GM21619 (cell line): ENCODE data around the gene NEDD4L.

Source experiments
- ATAC-seq: cut with Tn5 transposase; IDR thresholded peaks from one replicate; pipeline ENCODE4 v1.9.1; 2021; ENCODE audit not compliant: unreplicated experiment

Gene NEDD4L

DNA sequence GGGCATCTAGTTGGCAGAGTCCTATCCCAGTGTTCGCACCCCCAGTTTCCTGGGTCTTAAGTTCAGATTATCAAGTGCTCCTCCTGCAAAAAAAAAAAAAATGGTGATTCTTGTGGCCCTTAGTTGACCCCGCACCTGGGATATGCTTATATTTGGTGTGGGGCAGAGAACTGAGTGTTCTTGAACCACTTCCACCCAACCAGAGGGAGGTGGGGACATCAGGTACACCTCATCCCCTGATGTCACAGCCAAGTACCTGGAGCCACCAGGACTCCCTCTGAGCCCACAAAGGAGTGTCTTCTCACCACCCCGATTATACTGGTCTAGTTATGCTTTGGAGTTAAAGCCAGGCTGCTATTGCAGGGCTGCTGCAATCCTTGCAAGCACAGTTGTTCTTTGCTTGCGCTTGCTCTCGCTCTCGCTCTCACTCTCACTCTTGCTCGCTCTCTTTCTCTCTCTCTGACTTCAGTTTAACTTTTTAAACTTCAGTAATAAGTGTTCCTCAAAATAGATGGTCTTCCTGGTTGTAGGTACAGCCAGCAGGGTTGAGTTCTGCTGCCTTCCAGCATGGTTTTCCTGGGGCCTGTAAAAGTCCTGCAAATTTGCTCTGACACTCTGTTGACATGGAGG is 265.7 kb downstream of the NEDD4L start:
- no peak for ATAC-seq

DNA sequence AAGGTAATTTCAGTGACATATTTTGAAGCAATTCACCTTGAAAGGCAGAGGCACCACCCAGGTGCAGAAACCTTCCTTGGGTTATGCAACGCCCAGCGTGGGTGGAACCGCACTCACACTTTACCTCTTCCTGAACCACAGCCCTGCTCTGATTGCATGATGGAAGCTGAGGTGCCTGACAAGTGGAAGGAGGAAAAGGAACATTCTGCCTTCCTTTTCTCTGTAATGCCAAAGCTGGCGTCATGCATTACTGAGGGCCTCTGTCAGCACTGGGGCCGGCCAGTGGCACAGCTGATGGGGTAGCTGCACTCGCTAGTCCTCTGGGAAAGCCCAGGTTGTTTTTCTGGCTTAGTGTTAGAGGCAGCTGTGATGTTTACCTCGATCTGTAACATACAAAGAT is 266.5 kb downstream of the NEDD4L start:
- ATAC-seq: no peak

DNA sequence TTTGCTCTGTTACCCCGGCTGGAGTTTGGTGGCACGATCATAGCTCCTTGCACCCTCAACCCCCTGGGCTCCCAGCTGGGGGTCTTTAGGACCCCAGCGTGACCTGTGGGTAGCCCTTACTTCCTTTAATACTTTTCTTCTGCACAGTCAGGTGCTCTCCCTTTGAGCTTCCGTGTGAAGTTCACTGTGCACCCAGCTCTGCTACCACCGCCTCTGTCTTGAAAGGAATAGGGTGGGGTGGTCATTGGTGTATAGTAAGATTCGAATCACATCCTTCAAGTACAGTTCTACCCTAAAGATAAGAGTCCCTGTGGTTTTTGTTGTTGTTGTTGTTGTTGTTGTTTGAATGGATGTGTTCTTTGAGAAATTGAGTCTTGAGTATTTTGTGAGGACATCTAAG is 267.4 kb downstream of the NEDD4L start:
- ATAC-seq: no peak

DNA sequence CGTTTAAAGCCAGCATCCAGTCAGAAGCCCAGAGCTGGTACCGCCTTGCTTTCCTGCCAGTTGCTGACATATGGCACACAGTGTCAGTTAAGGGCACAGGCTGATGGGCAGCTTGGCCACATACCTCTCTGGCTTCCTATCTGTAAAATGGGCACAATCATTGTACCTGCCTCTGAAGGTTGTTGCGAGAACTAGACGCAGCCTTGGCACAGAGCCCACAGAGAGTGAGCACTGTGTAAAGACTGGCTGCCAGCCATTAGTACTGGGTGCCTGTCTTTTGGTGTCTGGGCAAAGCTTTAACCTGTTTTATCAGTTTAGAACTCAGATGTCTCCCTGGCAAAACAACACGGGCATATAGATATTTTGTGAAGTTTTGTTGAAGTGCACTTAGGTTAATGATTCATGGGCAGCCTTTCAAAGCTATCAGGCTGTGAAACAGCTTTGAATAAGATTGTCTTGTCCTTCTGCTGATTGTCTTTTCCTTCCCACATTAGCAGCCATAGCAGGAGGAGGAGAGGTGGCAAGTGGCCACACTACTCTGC is 269.5 kb downstream of the NEDD4L start:
- ATAC-seq: no peak

DNA sequence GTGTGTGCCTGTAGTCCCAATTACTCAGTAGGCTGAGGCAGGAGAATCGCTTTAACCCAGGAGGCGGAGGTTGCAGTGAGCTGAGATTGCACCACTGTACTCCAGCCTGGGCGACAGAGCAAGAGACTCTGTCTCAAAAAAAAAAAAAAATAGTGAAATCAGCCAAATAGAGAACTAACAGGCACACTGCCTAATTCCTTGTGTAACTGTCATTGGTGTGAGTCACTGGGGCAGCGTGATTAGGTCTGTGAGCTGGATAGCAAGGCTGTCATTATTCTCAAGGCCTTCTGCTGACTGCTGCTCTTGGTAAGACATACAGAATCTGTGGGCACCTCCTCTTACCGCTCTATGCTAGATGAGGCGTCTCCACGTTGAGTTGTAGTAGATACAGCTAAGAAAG is 270.3 kb downstream of the NEDD4L start:
- ATAC-seq: no peak

DNA sequence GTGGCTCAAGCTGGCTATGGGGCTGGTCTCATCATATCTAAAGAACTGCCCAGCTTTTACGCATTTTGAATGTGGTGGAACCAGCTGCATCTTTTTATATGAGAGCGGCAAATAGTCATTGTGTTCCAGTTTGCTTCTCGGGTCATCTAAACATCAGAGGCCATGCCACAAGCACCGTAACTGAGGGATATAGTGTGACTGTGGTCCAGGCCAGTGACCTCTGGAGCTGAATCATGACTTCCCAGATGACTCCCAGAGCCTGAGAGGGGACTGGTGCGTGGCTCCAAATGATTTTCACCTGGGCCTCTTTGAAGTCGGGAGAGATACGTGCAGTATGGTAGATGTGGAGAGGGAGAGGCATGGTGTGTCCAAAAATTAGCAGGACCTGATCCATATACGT is 271.0 kb downstream of the NEDD4L start:
- no peak for ATAC-seq

DNA sequence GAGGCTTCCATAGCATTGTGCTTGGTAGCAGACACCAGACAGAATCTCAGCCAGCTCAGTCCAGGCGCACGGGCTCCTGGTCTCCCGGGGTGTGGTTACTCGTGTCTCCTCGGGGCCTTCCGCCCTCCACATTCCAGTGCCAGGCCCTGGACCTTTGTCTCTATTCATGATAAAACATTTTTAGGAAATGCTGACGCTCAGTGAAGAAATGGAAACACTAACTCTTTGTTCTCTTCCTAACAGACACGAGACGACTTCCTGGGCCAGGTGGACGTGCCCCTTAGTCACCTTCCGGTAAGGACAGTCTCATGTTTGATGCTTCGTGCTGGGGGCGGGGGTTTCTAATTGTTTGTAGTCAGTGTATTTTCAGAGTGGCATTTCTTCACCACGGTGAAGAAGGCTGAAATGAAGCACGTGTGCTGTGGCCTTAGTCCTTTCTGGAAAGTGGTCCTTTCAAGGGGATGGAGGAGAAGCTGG is 271.8 kb downstream of the NEDD4L start:
- no peak for ATAC-seq

DNA sequence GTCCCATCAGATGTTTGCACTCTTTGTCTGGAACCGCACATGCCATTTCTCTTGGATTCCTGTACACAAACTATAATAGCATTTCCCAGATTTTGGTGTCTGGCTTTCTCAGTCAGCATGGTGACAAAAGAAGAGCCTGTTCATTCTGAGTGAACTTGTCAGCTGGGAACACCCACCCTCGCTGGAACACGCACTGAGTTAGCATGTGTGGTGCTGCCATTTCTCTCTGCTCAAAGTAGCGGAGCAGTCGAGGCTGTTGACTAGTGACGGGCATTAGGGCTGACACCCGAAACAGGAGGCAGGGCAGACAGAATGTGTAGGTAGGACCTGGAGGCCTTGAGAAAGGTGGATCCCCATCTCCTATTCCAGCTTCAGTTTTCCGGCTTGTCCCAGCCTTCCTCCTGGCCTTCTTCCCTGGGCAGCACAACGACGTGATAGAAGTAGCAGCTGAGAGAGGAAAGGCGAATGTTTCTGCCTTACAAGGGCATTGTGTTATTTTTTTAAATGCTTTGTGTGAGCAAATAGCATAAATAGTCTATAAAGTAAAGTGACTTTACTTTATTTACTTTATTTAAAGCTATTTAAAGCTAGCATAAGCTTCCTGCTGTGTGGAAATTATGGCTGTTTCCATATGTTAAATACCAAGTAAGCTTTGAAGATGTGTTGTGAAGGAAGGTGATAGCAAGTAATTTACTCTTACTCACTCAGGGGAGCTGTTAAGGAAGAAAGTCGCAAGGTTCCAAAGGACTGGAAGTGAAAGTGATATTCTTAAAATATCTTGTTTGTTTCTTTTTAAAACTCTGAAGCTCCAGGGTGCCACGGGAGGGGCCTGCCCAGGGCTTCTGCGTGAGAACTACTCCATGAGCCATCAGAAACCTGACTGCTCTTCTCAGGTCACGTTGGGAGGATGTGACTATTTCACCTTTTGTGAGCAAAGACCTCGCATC is 272.6 kb downstream of the NEDD4L start:
- no peak for ATAC-seq

DNA sequence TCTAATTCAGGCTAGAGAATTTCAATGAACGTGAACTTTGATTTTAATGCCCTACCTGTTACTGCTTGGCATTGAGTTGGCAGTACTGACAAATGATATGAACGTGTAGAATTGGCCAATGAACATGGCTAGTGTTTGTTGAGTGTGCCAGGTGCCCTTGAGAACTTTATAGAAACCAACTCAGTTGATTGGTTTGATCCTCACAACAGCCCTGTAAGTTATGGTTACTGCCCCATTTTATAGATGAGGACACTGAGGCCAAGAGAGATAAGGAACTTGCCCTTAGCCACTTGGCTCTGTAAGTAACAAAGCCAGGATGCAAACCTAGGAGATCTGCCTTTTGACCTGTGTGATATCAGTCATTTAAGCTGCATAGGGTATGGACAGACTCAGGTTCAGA is 275.7 kb downstream of the NEDD4L start:
- ATAC-seq: no peak

DNA sequence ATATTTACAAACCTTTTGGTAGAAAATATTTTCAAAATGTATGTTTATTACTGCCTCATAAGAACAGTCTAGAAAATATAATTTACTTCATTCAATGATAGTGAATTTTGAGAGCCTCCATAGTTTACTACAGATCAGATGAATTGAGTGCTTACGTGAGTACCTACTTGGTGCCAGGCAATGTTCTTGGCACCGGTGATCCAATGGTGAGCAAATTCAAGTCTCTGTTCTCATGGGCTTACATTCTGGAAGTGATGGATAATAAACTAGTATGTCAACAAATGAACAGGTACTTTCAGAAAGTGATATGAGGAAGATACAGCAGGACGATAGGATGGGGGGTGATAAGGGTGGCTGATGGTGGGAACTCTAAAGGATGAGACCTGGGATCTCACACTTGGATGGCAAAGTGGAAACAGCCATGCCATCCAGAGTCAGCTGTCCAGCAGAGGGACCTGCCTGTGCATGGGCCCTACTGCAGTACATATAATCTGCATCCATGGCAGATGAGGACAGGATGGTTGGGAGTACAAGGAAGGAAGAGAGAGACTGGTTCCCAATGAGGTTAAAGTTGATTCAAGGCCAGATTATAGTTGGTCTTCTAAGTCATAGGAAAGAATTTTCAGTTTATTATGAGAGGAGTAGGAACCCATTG is 277.0 kb downstream of the NEDD4L start:
- ATAC-seq: no peak

DNA sequence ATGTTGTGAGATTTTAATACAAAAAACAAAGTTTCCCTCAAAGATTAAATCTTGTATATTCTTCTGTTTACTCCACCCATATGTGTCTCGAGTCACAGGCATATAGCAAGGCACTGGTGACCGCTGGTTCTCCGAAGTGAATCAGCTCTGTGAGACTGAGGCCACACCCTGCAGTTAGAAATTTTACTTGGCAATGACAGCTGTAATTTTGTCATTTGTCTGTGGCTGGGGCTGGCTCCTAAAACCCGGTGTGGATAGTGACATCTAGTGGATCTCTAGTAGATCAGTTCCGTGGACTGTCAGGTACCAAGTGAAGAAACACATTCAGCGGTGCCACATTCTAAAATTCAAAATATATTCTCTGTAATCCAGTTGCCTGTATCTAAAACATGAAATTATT is 278.0 kb downstream of the NEDD4L start:
- ATAC-seq: peak; percentile 79

DNA sequence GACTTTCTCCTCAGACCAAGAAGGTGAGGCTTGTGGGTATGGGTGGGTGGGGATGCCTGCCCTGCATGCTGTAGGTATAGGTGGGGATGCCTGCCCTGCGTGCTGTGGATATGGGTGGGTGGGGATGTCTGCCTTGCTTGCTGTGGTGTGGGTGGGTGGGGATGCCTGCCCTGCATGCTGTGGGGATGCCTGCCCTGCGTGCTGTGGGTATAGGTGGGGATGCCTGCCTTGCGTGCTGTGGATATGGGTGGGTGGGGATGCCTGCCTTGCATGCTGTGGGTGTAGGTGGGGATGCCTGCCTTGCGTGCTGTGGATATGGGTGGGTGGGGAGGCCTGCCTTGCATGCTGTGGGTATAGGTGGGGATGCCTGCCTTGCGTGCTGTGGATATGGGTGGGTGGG is 278.4 kb downstream of the NEDD4L start:
- no peak for ATAC-seq

DNA sequence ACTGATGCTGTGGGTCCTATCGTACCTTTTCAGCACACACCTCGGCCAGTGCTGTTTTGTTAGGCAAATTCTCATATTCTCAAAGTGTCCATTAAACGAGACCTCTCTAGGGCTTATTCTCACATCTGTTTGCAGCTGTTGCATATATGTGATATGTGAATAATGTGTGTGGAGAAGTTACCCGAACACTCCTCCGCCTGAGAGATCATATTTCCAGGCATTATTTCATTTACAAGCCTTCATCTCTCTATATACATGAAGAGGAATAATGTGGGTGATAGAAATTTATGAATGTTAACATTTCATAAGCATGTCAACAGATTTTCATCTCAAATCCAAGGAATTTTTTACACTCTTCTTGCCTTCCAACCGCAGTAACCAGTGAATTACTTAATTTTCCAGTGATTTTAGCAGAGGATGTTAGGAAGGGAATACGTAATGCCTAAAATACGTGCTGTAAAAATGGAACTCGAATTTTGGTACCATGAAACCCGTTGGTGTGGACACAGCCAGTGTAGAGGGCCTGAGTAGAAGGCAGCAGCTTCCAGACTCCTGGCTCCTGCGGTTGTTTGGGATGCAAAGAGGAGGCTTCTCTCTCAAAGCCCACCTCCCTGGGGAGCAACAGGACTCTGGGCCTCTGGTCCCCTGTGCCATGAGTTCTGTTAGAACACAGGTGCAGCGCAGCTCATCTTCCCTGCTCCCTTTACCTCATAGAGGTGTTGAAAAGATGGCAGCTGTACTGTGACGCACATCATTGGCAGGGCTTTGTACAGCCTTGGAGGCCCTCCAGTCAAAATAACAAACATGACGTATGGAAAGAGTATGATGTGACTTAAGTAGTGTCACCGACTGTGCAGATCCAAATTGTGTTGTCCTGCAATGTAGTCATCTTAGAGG is 280.1 kb downstream of the NEDD4L start:
- ATAC-seq: no peak

DNA sequence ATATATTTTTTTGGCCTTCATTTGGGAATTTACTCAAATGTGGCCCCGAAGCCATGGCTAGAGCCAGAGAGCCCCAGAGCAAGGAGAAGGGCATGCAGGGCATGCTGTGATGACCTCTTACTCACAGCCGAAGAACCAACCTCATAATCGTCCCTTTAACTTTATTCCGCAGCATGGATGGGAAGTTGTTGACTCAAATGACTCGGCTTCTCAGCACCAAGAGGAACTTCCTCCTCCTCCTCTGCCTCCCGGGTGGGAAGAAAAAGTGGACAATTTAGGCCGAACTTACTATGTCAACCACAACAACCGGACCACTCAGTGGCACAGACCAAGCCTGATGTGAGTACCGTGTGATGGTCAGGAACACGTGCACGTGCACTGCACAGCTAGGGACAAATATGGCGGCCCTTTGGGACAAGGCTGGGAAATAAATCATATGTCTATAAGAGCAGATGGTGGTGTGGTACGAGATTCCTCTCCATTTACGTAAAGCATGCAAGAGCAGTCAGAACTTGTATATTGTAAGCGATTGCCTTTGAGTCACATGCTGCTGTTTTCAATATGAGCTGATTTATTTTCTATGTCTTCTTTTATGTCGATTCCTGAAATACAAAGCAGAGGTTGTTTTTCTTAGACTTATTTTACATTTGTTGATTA is 280.9 kb downstream of the NEDD4L start:
- ATAC-seq: no peak

DNA sequence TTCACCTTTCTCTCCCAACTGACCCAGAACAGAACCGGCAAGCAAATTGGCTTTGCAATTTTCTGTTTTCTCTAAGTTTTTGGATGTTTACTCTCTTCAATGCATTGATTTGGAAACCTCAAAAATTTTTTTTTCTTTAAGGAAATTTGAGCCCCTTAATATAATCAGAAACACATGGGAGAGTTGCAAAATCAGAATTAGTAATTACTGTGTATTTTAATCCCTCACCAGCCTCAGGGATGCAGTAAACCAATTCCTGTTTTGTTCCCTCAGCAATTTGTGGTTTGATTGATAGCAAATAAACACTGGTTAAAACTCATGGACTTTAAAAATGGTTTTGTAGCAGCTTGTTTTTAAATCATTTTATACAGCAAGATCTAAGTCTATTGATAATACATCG is 281.5 kb downstream of the NEDD4L start:
- no peak for ATAC-seq

DNA sequence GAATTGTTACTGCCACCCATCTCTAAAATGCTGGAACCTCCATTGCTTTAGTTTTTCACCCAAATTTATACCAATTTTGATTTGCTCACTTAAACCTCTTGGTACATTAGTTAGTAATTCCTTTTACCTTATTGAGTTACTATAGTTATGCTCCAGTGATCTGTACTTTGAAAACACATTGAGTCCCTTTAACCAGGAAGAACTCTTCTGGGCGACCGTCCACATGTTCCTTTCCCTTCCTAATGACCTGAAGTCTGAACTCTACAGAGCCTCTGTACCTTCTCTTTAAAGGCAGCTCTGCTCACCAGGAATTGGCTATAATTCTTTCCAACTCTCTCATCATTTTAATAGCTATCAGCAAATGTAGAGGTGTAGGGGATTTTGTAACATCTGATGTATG is 290.0 kb downstream of the NEDD4L start:
- ATAC-seq: no peak

DNA sequence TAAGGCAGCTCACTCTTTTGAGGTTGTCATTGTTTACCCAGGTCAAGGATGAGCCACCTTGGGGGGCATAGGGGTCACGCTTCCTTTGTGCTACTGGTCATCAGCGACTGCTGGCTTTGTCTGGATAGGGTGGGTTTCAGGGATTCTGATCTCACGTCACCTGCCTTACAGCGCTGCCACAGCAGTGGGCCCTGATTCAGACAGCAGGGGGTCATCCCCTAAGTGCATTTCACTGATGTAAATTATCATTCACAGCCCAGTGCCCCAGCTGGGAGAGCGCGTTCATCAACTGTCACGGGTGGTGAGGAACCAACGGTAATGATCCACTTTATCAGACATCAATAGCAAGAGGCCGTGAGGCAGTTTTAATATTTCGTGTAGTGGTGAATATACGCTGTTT is 291.2 kb downstream of the NEDD4L start:
- ATAC-seq: no peak

DNA sequence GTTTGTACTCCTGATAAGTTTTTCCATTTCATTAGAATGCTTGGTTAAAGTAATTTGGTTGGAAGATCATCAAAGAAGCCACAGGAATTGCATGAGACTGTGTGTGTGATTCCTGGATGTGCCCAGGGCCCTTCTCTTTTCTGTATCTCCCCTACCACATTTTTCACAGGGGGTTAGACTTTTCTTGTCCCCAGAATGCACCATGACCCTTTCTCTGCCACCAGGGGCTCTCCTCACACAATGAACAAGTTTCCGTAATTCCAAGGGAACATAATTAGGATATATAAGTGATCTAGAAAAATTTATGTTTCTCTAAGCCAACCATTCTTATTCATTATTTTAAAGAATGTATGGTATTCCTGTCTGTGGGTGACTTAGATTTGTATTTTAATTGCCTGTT is 291.8 kb downstream of the NEDD4L start:
- ATAC-seq: no peak

DNA sequence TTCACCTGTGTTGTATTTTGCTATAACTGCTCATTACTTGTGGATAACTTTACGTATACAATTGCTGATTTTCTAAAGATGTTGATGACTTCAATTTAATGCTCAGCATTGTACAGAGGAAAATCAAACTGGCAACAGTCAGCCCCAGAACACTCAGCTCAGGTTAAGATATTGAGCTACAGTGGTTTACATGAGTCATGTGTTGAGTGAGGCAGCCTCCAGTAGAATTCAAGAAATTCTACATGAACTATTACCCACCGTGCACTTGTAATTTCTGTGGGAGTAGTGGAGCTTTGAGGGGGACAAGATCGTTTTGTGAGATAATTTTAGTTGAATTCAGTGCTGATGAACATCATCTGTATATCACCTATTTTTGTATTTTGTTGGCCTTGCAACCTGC is 292.6 kb downstream of the NEDD4L start:
- ATAC-seq: no peak

DNA sequence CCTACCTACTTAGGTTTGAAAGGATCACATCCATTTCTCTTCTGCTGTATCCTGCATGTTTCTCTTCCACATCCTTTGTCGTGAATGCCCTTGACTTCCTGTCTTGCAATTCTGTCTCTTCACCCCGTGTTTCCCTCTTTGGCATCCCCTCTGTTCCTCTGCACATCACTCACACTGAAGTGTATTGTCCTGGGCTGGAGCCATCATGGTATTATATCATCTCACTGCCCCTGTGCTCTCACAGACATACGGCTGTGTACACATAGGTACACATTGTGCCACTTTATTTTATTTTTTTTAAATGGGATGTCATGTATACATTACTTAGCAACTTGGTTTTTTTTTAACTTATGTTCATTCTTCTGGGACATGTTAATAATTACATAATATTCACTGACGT is 293.3 kb downstream of the NEDD4L start:
- ATAC-seq: no peak
